HEK293 (cell line): ENCODE measurements around the gene COX7A2.

Experiments
- BCL11A ChIP-seq: fragments of 450-650 bp; formaldehyde crosslinking; IDR thresholded peaks from 2 replicates; pipeline ENCODE4 v1.5.1; 2016; ENCODE audit warnings: low read depth, missing biosample characterization, missing genetic modification characterization
- IKZF3 ChIP-seq: fragments of 450-650 bp; IDR thresholded peaks from 2 replicates; pipeline ENCODE4 v1.5.0; 2018; ENCODE audit warnings: missing biosample characterization, mild to moderate bottlenecking, missing genetic modification characterization, moderate library complexity
- KLF1 ChIP-seq: fragments of 450-650 bp; formaldehyde crosslinking; IDR thresholded peaks from 2 replicates; pipeline ENCODE4 v1.5.1; 2016; ENCODE audit warnings: missing biosample characterization, missing genetic modification characterization
- KLF17 ChIP-seq: fragments of 450-650 bp; formaldehyde crosslinking; IDR thresholded peaks from 2 replicates; pipeline ENCODE4 v1.5.1; 2016; ENCODE audit warnings: missing biosample characterization, missing genetic modification characterization
- KLF9 ChIP-seq: fragments of 450-650 bp; formaldehyde crosslinking; IDR thresholded peaks from 2 replicates; pipeline ENCODE4 v1.5.1; 2016; ENCODE audit warnings: missing biosample characterization, missing genetic modification characterization, low read depth
- MEIS1 ChIP-seq: sonication (generic); formaldehyde crosslinking; IDR thresholded peaks from 2 replicates; pipeline ENCODE4 v1.8.1; 2022; ENCODE audit warnings: missing genetic modification reagents, mild to moderate bottlenecking, borderline replicate concordance
- PRDM1 ChIP-seq: fragments of 450-650 bp; formaldehyde crosslinking; IDR thresholded peaks from 2 replicates; pipeline ENCODE4; 2016; ENCODE audit warnings: missing biosample characterization, missing genetic modification characterization
- SETDB1 ChIP-seq: IDR thresholded peaks from one replicate; pipeline ENCODE4 v1.6.1; 2017; ENCODE audit warnings: mild to moderate bottlenecking, low read length, moderate library complexity, mixed read lengths; ENCODE audit not compliant: insufficient read length
- YY1 ChIP-seq: fragments of 450-650 bp; formaldehyde crosslinking; IDR thresholded peaks from 2 replicates; pipeline ENCODE4 v1.5.1; 2018; ENCODE audit warnings: missing biosample characterization, missing genetic modification characterization
- ZEB2 ChIP-seq: fragments of 450-650 bp; formaldehyde crosslinking; IDR thresholded peaks from 2 replicates; pipeline ENCODE4 v1.5.1; 2016; ENCODE audit warnings: missing biosample characterization, missing genetic modification characterization
- ZFP37 ChIP-seq: fragments of 450-650 bp; formaldehyde crosslinking; IDR thresholded peaks from 2 replicates; pipeline ENCODE4 v1.5.1; 2016; ENCODE audit warnings: missing biosample characterization, missing genetic modification characterization
- ZNF10 ChIP-seq: fragments of 450-650 bp; formaldehyde crosslinking; IDR thresholded peaks from 2 replicates; pipeline ENCODE4 v1.5.1; 2017; ENCODE audit warnings: missing biosample characterization, missing genetic modification characterization
- ZNF132 ChIP-seq: fragments of 450-650 bp; formaldehyde crosslinking; IDR thresholded peaks from 2 replicates; pipeline ENCODE4 v1.5.1; 2017; ENCODE audit warnings: missing biosample characterization, missing genetic modification characterization, borderline replicate concordance
- ZNF184 ChIP-seq: fragments of 450-650 bp; IDR thresholded peaks from 2 replicates; pipeline ENCODE4 v1.5.1; 2018; ENCODE audit warnings: missing biosample characterization, mild to moderate bottlenecking, missing genetic modification characterization
- ZNF23 ChIP-seq: fragments of 450-650 bp; formaldehyde crosslinking; IDR thresholded peaks from 2 replicates; pipeline ENCODE4 v1.5.1; 2016; ENCODE audit warnings: missing biosample characterization, missing genetic modification characterization, borderline replicate concordance
- ZNF280D ChIP-seq: fragments of 450-650 bp; formaldehyde crosslinking; IDR thresholded peaks from 2 replicates; pipeline ENCODE4 v1.5.1; 2016; ENCODE audit warnings: missing biosample characterization, missing genetic modification characterization
- ZNF292 ChIP-seq: fragments of 450-650 bp; formaldehyde crosslinking; IDR thresholded peaks from 2 replicates; pipeline ENCODE4 v1.5.1; 2016; ENCODE audit warnings: low read depth, missing biosample characterization, missing genetic modification characterization, borderline replicate concordance
- ZNF302 ChIP-seq: fragments of 450-650 bp; formaldehyde crosslinking; IDR thresholded peaks from 2 replicates; pipeline ENCODE4 v1.5.1; 2016; ENCODE audit warnings: missing biosample characterization, missing genetic modification characterization, low read depth
- ZNF311 ChIP-seq: fragments of 450-650 bp; formaldehyde crosslinking; IDR thresholded peaks from 2 replicates; pipeline ENCODE4 v1.5.1; 2017; ENCODE audit warnings: missing biosample characterization, missing genetic modification characterization, borderline replicate concordance
- ZNF324 ChIP-seq: fragments of 450-650 bp; formaldehyde crosslinking; IDR thresholded peaks from 2 replicates; pipeline ENCODE4 v1.5.1; 2016; ENCODE audit warnings: missing biosample characterization, missing genetic modification characterization
- ZNF362 ChIP-seq: fragments of 450-650 bp; formaldehyde crosslinking; IDR thresholded peaks from 2 replicates; pipeline ENCODE4 v1.5.1; 2016; ENCODE audit warnings: missing biosample characterization, missing genetic modification characterization
- ZNF416 ChIP-seq: fragments of 450-650 bp; formaldehyde crosslinking; IDR thresholded peaks from 2 replicates; pipeline ENCODE4 v1.5.1; 2016; ENCODE audit warnings: missing biosample characterization, missing genetic modification characterization
- ZNF423 ChIP-seq: fragments of 450-650 bp; formaldehyde crosslinking; IDR thresholded peaks from 2 replicates; pipeline ENCODE4 v1.5.1; 2016; ENCODE audit warnings: missing biosample characterization, missing genetic modification characterization
- ZNF449 ChIP-seq: fragments of 450-650 bp; formaldehyde crosslinking; IDR thresholded peaks from 2 replicates; pipeline ENCODE4 v1.5.1; 2017; ENCODE audit warnings: missing biosample characterization, mild to moderate bottlenecking, missing genetic modification characterization, moderate library complexity
- ZNF501 ChIP-seq: fragments of 450-650 bp; formaldehyde crosslinking; IDR thresholded peaks from 2 replicates; pipeline ENCODE4 v1.5.1; 2016; ENCODE audit warnings: missing biosample characterization, missing genetic modification characterization
- ZNF510 ChIP-seq: fragments of 450-650 bp; formaldehyde crosslinking; IDR thresholded peaks from 2 replicates; pipeline ENCODE4 v1.5.1; 2018; ENCODE audit warnings: mild to moderate bottlenecking, missing genetic modification characterization, missing biosample characterization; ENCODE audit not compliant: insufficient replicate concordance
- ZNF555 ChIP-seq: fragments of 450-650 bp; formaldehyde crosslinking; conservative IDR thresholded peaks from 2 replicates; pipeline ENCODE4 v1.5.1; 2017; ENCODE audit warnings: missing biosample characterization, mild to moderate bottlenecking, missing genetic modification characterization, inconsistent platforms
- ZNF621 ChIP-seq: fragments of 450-650 bp; formaldehyde crosslinking; IDR thresholded peaks from 2 replicates; pipeline ENCODE4 v1.5.1; 2017; ENCODE audit warnings: missing biosample characterization, missing genetic modification characterization
- ZNF654 ChIP-seq: fragments of 450-650 bp; formaldehyde crosslinking; IDR thresholded peaks from 2 replicates; pipeline ENCODE4 v1.5.1; 2016; ENCODE audit warnings: low read depth, missing biosample characterization, missing genetic modification characterization
- ZNF658 ChIP-seq: fragments of 450-650 bp; formaldehyde crosslinking; IDR thresholded peaks from 2 replicates; pipeline ENCODE4; 2016; ENCODE audit warnings: missing biosample characterization, missing genetic modification characterization
- ZNF660 ChIP-seq: fragments of 450-650 bp; IDR thresholded peaks from 2 replicates; pipeline ENCODE4 v1.5.1; 2018; ENCODE audit warnings: missing biosample characterization, mild to moderate bottlenecking, missing genetic modification characterization
- ZNF677 ChIP-seq: fragments of 450-650 bp; IDR thresholded peaks from 2 replicates; pipeline ENCODE4 v1.5.0; 2018; ENCODE audit warnings: missing biosample characterization, mild to moderate bottlenecking, missing genetic modification characterization, moderate library complexity
- ZNF791 ChIP-seq: fragments of 450-650 bp; formaldehyde crosslinking; IDR thresholded peaks from 2 replicates; pipeline ENCODE4 v1.5.1; 2016; ENCODE audit warnings: missing biosample characterization, missing genetic modification characterization
- ZNF830 ChIP-seq: fragments of 450-650 bp; IDR thresholded peaks from 2 replicates; pipeline ENCODE4 v1.5.0; 2018; ENCODE audit warnings: missing biosample characterization, missing genetic modification characterization, low read depth, mild to moderate bottlenecking, moderate library complexity
- ZSCAN30 ChIP-seq: fragments of 450-650 bp; IDR thresholded peaks from 2 replicates; pipeline ENCODE4 v1.5.1; 2018; ENCODE audit warnings: missing biosample characterization, mild to moderate bottlenecking, missing genetic modification characterization, moderate library complexity
- ZXDB ChIP-seq: fragments of 450-650 bp; formaldehyde crosslinking; IDR thresholded peaks from 2 replicates; pipeline ENCODE4 v1.5.1; 2016; ENCODE audit warnings: missing biosample characterization, missing genetic modification characterization

COX7A2 gene

GRCh38 chr6:75283907-75284631, 40.5 kb upstream of the COX7A2 start (continued):
- TF ChIP-seq ZNF10 (tag by site-specific recombination) = no peak
- peak; percentile 67; the same call in 1 of the 2 replicates for TF ChIP-seq ZNF423 (tag by site-specific recombination)
- no peak for TF ChIP-seq MEIS1 (CRISPR knock-in tag)
- TF ChIP-seq KLF17 (tag by site-specific recombination) = no peak
- no peak for TF ChIP-seq ZNF830 (tag by site-specific recombination)
- no peak for TF ChIP-seq ZNF510 (tag by site-specific recombination)
- no peak for TF ChIP-seq ZNF23 (tag by site-specific recombination)
- no peak for TF ChIP-seq ZEB2 (tag by site-specific recombination)
- peak; percentile 71; the same call in 1 of the 2 replicates for TF ChIP-seq ZNF324
- TF ChIP-seq ZNF791 = no peak
- no peak for TF ChIP-seq ZNF416 (tag by site-specific recombination)
- no peak for TF ChIP-seq ZNF677 (tag by site-specific recombination)
- TF ChIP-seq ZFP37 (tag by site-specific recombination) = peak; percentile 76
- no peak; the same call in 1 of the 2 replicates for TF ChIP-seq ZSCAN30 (tag by site-specific recombination)
- TF ChIP-seq ZNF449 (tag by site-specific recombination) = no peak
- no peak for TF ChIP-seq PRDM1 (tag by site-specific recombination)
- TF ChIP-seq BCL11A (tag by site-specific recombination) = no peak
- no peak for TF ChIP-seq ZNF311 (tag by site-specific recombination)
- no peak for TF ChIP-seq IKZF3 (tag by site-specific recombination)
- 0 out of 2 replicates have a peak, but pooled peaks have one; percentile 39 for TF ChIP-seq YY1 (tag by site-specific recombination)
- TF ChIP-seq ZNF501 (tag by site-specific recombination) = no peak
- no peak for TF ChIP-seq KLF1 (tag by site-specific recombination)
- no peak for TF ChIP-seq ZNF654
- TF ChIP-seq ZNF184 (tag by site-specific recombination) = no peak
- TF ChIP-seq KLF9 (tag by site-specific recombination) = no peak
- no peak for TF ChIP-seq ZNF280D (tag by site-specific recombination)
- no peak for TF ChIP-seq ZNF302 (tag by site-specific recombination)
- no peak for TF ChIP-seq ZNF132 (tag by site-specific recombination)
- no peak; the same call in 1 of the 2 replicates for TF ChIP-seq ZXDB
- TF ChIP-seq ZNF555 = no peak
- 0 out of 2 replicates have a peak, but pooled peaks have one; percentile 68 for TF ChIP-seq ZNF660 (tag by site-specific recombination)
- TF ChIP-seq ZNF292 (tag by site-specific recombination) = no peak
- no peak for TF ChIP-seq ZNF621 (tag by site-specific recombination)
- no peak for TF ChIP-seq ZNF362 (tag by site-specific recombination)
- TF ChIP-seq ZNF658 (tag by site-specific recombination) = no peak
- TF ChIP-seq SETDB1 = no peak
